HG03442 (cell line): ENCODE data around the gene SEMA5B.
A peak's percentile ranks its signal among the peaks of the same experiment; 100 is the strongest.

Experiments used
- ATAC-seq: cut with Tn5 transposase; IDR thresholded peaks from one replicate; pipeline ENCODE4 v1.9.1; 2021; ENCODE audit warnings: mild to moderate bottlenecking, moderate library complexity; ENCODE audit not compliant: unreplicated experiment

The SEMA5B gene

GRCh38 chr3:122994954-122995353 lies 32.6 kb downstream of the SEMA5B start:
- ATAC-seq = no peak

GRCh38 chr3:122993124-122993978 lies 34.2 kb downstream of the SEMA5B start:
- ATAC-seq = no peak

- no peak for ATAC-seq
These were observed 34.9 kb downstream of the SEMA5B start for GRCh38 chr3:122992676-122993075.

- ATAC-seq = no peak
These were observed 35.4 kb downstream of the SEMA5B start for GRCh38 chr3:122992133-122992532.

- ATAC-seq = no peak
These were observed 36.2 kb downstream of the SEMA5B start for GRCh38 chr3:122991236-122991985.

- ATAC-seq = no peak
These were observed 37.5 kb downstream of the SEMA5B start for GRCh38 chr3:122989856-122990575.

- no peak for ATAC-seq
These were observed 39.1 kb downstream of the SEMA5B start for GRCh38 chr3:122988508-122988907.

- no peak for ATAC-seq
These were observed 39.7 kb downstream of the SEMA5B start for GRCh38 chr3:122987736-122988319.

GRCh38 chr3:122987231-122987630 lies 40.3 kb downstream of the SEMA5B start:
- no peak for ATAC-seq

GRCh38 chr3:122986693-122987179 lies 40.8 kb downstream of the SEMA5B start:
- ATAC-seq = no peak

GRCh38 chr3:122985539-122985938 lies 42.0 kb downstream of the SEMA5B start:
- ATAC-seq = no peak

- no peak for ATAC-seq
These were observed 42.9 kb downstream of the SEMA5B start for GRCh38 chr3:122984650-122985049.

GRCh38 chr3:122984007-122984406 lies 43.6 kb downstream of the SEMA5B start:
- ATAC-seq = no peak

- no peak for ATAC-seq
These were observed 45.1 kb downstream of the SEMA5B start for GRCh38 chr3:122982216-122983185.

GRCh38 chr3:122979211-122979610 lies 48.4 kb downstream of the SEMA5B start:
- no peak for ATAC-seq

- no peak for ATAC-seq
These were observed 49.0 kb downstream of the SEMA5B start for GRCh38 chr3:122978569-122978968.

- no peak for ATAC-seq
These were observed 49.7 kb downstream of the SEMA5B start for GRCh38 chr3:122977746-122978466.

- peak; percentile 53 for ATAC-seq
These were observed 51.7 kb downstream of the SEMA5B start for GRCh38 chr3:122975924-122976293.
